Posterior cingulate gyrus (tissue), 11 donors: Measurements from ENCODE around the gene IL27RA.

Experiments
- DNase-seq, 10 donors: peaks; one replicate each; pipeline versions ENCODE4 v3.0.0 to v3.0.0-alpha.2; 2020 to 2021; ENCODE audit warnings: mixed read lengths in 3 of 10
- intact Hi-C: fragments of 100-400 bp; cut with DNase I; formaldehyde crosslinking; loops from one replicate; pipeline ENCODE4 v1.15.1; 2023

The IL27RA gene

GRCh38 chr19:14080887-14081796 is 49.6 kb downstream of the IL27RA start:
- intact Hi-C loops = loop anchor here (5.0 kb wide), 2 partner anchors 36 to 74 kb away; partner anchors contain the start of genes PRKACA and RFX1
- peak; percentile 97 to 100 (median 98) for DNase-seq

- DNase-seq = peak in 3 of 10 donors; percentile 15 to 37 (median 29)
- intact Hi-C loops = loop anchor here (5.0 kb wide), 2 partner anchors 35 to 75 kb away; partner anchors contain the start of genes PRKACA and RFX1
These were observed 50.5 kb downstream of the IL27RA start for GRCh38 chr19:14081797-14082674.

GRCh38 chr19:14082675-14082960 is 51.1 kb downstream of the IL27RA start:
- intact Hi-C loops = loop anchor here (5.0 kb wide), 2 partner anchors 35 to 75 kb away; partner anchors contain the start of genes PRKACA and RFX1
- DNase-seq = no peak

GRCh38 chr19:14085309-14085995 is 53.9 kb downstream of the IL27RA start, which contains the start of gene C19orf67:
C19orf67 (minus strand) TSS chr19:14085783; CDS start chr19:14085627, 156 bp downstream.
- intact Hi-C loops = no loop called here
- no peak for DNase-seq

DNA sequence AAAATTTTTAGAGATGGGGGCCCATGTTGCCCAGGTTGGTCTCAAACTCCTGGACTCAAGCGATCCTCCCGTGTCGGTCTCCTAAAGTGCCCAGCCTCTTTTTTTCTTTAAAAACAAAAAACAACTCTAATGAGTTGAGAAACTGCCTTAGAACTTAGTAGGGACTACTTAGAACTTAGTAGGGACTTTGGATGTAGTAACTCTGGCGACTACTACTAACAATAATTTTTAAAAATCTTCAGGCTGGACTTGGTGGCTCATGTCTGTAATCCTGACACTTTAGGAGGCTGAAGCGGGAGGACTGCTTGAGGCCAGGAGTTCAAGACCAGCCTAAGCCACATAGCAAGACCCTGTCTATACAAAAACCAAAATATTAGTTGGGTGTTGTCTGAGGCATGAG is 54.5 kb downstream of the IL27RA start:
- intact Hi-C loops = no loop called here
- DNase-seq = no peak

DNA sequence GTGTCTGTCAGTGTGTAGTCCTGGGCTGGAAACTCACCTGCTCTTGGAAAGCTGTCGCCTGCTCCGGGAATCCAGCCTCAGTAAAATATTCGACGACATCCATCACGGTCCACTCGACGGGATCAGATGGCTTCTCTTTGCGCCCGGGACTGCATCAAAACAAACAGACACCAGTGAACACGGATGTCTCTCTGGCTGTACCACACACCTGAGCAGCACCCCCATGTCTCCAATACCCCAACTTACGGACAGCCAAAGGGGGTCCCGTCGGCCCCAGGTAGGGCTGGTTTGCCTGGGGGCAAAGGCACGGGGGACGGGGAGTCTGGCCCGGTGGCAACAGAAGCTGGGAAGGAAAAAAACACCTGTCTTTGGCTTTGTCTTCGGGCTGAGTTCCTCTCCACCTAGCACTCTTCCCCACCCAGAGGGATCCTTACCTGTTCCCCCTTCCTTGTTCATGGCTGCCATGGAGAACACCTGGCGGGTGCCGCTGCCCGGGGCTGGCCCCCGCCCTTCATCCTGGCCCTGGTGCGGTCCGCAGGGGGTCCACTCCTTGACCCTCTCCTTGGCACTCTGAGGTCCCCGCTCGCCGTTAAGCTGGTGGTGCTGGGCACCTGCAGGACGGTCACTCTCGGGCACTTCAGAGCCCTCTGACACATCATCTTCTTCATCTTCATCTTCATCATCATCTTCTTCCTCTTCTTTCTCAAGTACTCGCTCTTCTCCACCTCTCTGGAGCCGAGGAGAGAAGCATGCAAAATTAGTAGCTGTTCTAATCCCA is 57.3 kb downstream of the IL27RA start:
- DNase-seq = no peak
- intact Hi-C loops = no loop called here

- intact Hi-C loops = no loop called here
- DNase-seq = no peak
These were observed 57.8 kb downstream of the IL27RA start for GRCh38 chr19:14089412-14089661.

- intact Hi-C loops = no loop called here
These were observed 58.3 kb downstream of the IL27RA start for GRCh38 chr19:14089662-14090508.

GRCh38 chr19:14090509-14091080 is 59.0 kb downstream of the IL27RA start, which contains the start of gene SAMD1:
SAMD1 (minus strand) TSS chr19:14090751.
- peak; percentile 65 to 95 (median 82) for DNase-seq
- intact Hi-C loops = no loop called here

More at GRCh38 chr19:14089662-14090508, 58.3 kb downstream of the IL27RA start:
- DNase-seq = peak in 6 of 10 donors; percentile 35 to 92 (median 52)

DNA sequence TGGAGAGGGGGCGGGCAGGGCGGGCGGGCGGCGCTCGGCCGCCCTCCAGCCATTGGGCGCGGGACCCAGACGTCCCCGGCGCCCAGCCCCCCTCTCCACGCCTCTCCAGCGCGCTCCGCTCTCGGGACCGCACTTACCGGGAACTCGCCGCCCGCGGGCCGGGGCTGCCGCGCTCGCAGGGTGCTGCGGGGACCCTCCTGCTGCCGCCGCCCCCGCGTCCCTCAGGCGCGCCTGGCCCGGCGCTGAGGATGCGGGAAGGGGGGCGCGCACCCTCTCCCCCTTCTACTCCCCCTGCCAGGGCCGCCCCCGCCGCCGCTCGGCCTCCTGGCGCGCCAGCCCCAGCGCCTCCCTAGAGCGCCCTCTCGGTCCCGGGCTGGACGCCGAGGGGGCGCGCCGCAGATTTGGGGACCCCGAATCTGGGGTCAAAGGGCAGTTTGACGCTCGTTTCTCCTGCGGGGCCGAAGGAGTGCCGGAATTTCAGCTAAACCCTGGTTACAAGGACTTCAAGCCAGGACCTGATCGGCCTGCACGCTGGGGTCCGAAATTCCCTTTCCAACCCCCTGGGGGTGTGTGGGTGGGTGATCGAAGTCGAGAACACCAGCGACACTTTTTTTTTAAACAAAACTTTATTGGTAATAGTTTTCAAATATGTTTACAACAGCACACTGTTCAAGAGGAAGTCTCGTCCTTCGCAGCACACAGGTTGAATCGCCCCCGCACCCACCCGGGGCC is 59.7 kb downstream of the IL27RA start:
- DNase-seq = peak in 7 of 10 donors; percentile 14 to 93 (median 68)
- intact Hi-C loops = no loop called here

- intact Hi-C loops = loop anchor here (2.0 kb wide), 1 partner anchor 25 kb away; the partner anchor contains the start of gene PRKACA
- DNase-seq = no peak
These were observed 60.4 kb downstream of the IL27RA start for GRCh38 chr19:14091813-14092462.

- intact Hi-C loops = loop anchor here (2.0 kb wide), 1 partner anchor 24 kb away; the partner anchor contains the start of gene PRKACA
- no peak for DNase-seq
These were observed 61.7 kb downstream of the IL27RA start for GRCh38 chr19:14093117-14093823.

- intact Hi-C loops = no loop called here
- no peak for DNase-seq
These were observed 63.3 kb downstream of the IL27RA start for GRCh38 chr19:14094854-14095253.

DNA sequence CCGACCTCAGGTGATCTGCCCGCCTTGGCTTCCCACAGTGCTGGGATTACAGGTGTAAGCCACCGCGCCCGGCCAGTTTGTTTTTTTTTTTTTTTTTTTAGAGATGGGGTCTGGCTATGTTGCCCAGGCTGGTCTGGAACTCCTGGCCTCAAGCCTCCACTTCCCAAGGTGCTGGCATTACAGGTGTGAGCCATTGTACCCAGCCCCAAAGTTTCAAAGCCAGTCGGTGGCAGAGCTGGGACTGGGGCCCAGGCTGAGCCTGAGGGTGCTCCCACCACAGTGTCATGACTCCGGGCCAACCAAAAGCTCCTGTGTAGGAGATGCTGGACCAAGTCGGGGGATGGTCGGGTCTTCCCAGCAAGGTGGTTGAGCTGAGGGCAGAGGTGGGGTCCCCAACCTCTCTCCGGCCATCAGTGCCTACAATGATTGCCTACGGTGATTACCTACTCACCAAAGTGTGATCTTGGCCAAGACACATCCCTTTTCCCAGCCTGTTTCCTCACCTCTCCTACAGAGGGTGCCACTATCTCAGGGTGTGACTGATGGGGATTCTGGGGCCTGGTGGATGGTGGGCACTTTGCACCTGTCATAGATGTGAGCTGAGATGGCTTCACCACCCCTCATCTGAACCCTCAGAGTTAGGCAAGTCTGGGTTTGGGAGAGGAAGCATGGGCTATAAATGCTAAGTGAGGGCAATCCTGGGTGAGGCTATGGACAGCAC is 64.9 kb downstream of the IL27RA start:
- DNase-seq = no peak
- intact Hi-C loops = no loop called here

DNA sequence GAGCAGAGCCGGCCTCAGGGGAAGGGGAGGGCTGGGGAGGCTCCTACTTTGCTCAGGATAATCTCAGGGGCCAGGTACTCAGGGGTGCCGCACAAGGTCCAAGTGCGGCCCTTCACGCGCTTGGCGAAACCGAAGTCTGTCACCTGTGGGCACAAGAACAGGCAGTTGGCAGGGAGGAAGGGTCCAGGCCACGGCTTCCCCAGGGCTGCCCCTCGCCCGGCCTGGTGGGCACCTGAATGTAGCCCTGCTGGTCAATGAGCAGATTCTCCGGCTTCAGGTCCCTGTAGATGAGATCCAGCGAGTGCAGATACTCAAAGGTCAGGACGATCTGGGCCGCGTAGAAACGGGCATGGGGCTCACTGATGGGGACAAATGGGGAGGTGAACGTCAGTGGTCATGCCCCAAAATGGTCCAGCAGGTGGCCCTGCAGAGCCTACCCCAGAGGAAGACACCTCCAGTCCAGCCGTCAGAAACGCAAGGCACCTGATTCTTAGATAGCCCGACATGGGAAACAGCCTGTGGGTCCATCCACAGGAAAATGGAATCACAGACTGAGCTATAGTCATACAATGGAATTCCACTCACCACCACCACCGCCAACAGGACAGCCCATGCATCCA is 66.1 kb downstream of the IL27RA start:
- intact Hi-C loops = no loop called here
- no peak for DNase-seq
